SK-N-SH treated with all-trans-retinoic acid at 6 μM for 48 hours (cell line): Measurements from ENCODE around the gene S100A16.
"Not testable (repeated sequence)": the region's sequence is repeated elsewhere in the genome, so short reads cannot be mapped to it uniquely, and the experiment has no call there.

Source experiments
- ATAC-seq: fragments of 200-7000 bp; cut with Tn5 transposase; 3 replicates; pipeline ENCODE4 v1.9.1; 2020; ENCODE audit warnings: mild to moderate bottlenecking, moderate library complexity
- BACH2 ChIP-seq: fragments of 250-450 bp; sonication (Bioruptor Pico); IDR thresholded peaks from 2 replicates; pipeline ENCODE4 v1.9.0; 2021; ENCODE audit warnings: mild to moderate bottlenecking, borderline replicate concordance
- CREB5 ChIP-seq: fragments of 250-450 bp; sonication (Bioruptor Pico); IDR thresholded peaks from 2 replicates; pipeline ENCODE4 v1.5.1; 2020; ENCODE audit warnings: low read depth, mild to moderate bottlenecking, moderate library complexity
- CSDC2 ChIP-seq: fragments of 250-450 bp; sonication (Bioruptor Pico); IDR thresholded peaks from 2 replicates; pipeline ENCODE4 v1.5.0; 2020; ENCODE audit warnings: mild to moderate bottlenecking, moderate library complexity
- ESRRG ChIP-seq: fragments of 250-450 bp; sonication (Bioruptor Pico); IDR thresholded peaks from 2 replicates; pipeline ENCODE4 v1.6.1; 2021; ENCODE audit warnings: mild to moderate bottlenecking
- GLIS3 ChIP-seq: fragments of 250-450 bp; sonication (Bioruptor Pico); IDR thresholded peaks from 2 replicates; pipeline ENCODE4 v1.5.0; 2020; ENCODE audit warnings: mild to moderate bottlenecking, moderate library complexity
- ISL1 ChIP-seq: fragments of 250-450 bp; sonication (Bioruptor Pico); IDR thresholded peaks from 2 replicates; pipeline ENCODE4 v2.1.2; 2022; ENCODE audit warnings: mild to moderate bottlenecking, moderate library complexity
- PPARA ChIP-seq: fragments of 250-450 bp; sonication (Bioruptor Pico); IDR thresholded peaks from 2 replicates; pipeline ENCODE4 v1.5.0; 2020; ENCODE audit warnings: mild to moderate bottlenecking, borderline replicate concordance
- RARB ChIP-seq: fragments of 250-450 bp; sonication (Bioruptor Pico); IDR thresholded peaks from 2 replicates; pipeline ENCODE4 v1.8.0; 2021; ENCODE audit warnings: mild to moderate bottlenecking, moderate library complexity
- SNAI2 ChIP-seq: fragments of 250-450 bp; sonication (Bioruptor Pico); IDR thresholded peaks from 2 replicates; pipeline ENCODE4 v1.5.0; 2020; ENCODE audit warnings: mild to moderate bottlenecking, moderate library complexity
- ZFP3 ChIP-seq: fragments of 250-450 bp; sonication (Bioruptor Pico); IDR thresholded peaks from 2 replicates; pipeline ENCODE4 v1.5.0; 2020; ENCODE audit warnings: mild to moderate bottlenecking, moderate library complexity
- ZFP30 ChIP-seq: fragments of 450-650 bp; formaldehyde crosslinking; IDR thresholded peaks from 2 replicates; pipeline ENCODE4 v1.5.0; 2022; ENCODE audit warnings: mild to moderate bottlenecking, moderate library complexity
- ZNF565 ChIP-seq: fragments of 450-650 bp; formaldehyde crosslinking; conservative IDR thresholded peaks from 2 replicates; pipeline ENCODE4 v1.5.0; 2020; ENCODE audit warnings: low read depth, mild to moderate bottlenecking, moderate library complexity
- TF ChIP-seq, protein P1 (sequence below): fragments of 250-450 bp; sonication (Bioruptor Pico); IDR thresholded peaks from 2 replicates; pipeline ENCODE4 v1.5.1; 2021; ENCODE audit warnings: mild to moderate bottlenecking, moderate library complexity
- TF ChIP-seq, protein P2 (sequence below): fragments of 250-450 bp; sonication (Bioruptor Pico); IDR thresholded peaks from 2 replicates; pipeline ENCODE4 v1.8.0; 2020; ENCODE audit warnings: mild to moderate bottlenecking, moderate library complexity, borderline replicate concordance
- TF ChIP-seq, protein P3 (sequence below): fragments of 250-450 bp; sonication (Bioruptor Pico); IDR thresholded peaks from 2 replicates; pipeline ENCODE4 v1.8.0; 2021; ENCODE audit warnings: low read depth, mild to moderate bottlenecking, moderate library complexity, borderline replicate concordance

S100A16 gene

GRCh38 chr1:153578936-153579335 is 34.0 kb downstream of the S100A16 start:
- peak; percentile 53 for ATAC-seq
- TF ChIP-seq CREB5 (CRISPR knock-in tag) (no peak), SNAI2 (no peak), RARB (CRISPR knock-in tag) (no peak), CSDC2 (CRISPR knock-in tag) (no peak)
- TF ChIP-seq, protein P1, sequence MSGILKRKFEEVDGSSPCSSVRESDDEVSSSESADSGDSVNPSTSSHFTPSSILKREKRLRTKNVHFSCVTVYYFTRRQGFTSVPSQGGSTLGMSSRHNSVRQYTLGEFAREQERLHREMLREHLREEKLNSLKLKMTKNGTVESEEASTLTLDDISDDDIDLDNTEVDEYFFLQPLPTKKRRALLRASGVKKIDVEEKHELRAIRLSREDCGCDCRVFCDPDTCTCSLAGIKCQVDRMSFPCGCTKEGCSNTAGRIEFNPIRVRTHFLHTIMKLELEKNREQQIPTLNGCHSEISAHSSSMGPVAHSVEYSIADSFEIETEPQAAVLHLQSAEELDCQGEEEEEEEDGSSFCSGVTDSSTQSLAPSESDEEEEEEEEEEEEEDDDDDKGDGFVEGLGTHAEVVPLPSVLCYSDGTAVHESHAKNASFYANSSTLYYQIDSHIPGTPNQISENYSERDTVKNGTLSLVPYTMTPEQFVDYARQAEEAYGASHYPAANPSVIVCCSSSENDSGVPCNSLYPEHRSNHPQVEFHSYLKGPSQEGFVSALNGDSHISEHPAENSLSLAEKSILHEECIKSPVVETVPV (CRISPR knock-in tag), result no peak

DNA sequence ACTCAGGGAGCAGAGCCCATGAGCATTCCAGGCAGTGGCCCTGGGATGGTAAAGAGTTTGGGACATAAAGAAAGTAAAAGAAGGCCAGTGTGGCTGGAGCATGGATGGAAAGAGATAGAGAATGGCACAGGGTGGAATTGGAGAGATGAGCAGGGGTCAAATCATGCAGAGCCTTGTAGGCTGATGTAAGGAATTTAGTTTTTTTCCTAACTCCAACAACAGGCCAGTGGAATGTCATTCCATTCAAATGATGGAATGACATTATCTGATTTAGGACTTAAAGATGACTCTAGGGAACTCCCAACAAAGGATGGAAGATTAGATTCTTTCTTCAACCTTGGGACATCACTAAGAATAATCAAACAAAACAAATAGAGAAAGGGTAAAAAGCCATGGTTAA is 34.4 kb downstream of the S100A16 start:
- no peak for TF ChIP-seq RARB (CRISPR knock-in tag)
- TF ChIP-seq ZNF565 (CRISPR knock-in tag), result no peak
- TF ChIP-seq, protein P1 (CRISPR knock-in tag), result no peak
- no peak for TF ChIP-seq PPARA (CRISPR knock-in tag)
- ATAC-seq, result peak; percentile 93

DNA sequence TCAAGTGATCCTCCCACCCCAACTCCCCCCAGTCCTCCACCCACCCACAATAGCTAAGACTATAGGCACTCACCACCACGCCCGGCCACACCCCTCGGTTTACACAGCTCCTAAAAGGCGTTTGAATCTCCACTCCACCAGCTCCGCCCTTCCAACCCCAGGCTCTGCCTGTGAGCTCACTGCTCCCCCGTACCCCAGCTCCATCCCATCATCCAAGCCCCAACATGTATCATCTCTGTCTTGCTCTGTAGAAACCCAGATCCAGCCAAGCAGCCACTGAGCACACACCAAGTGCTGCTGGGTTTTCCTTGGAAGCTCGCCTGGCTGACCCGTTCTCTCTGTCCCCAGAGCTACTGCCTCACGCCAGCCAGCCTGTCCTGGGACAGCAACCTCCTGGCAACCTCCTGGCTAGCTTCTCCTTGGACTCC is 35.3 kb downstream of the S100A16 start:
- no peak for ATAC-seq

GRCh38 chr1:153577138-153577537 is 35.8 kb downstream of the S100A16 start:
- TF ChIP-seq ISL1 (CRISPR knock-in tag) (no peak), PPARA (CRISPR knock-in tag) (no peak), ZFP3 (CRISPR knock-in tag) (no peak), CREB5 (CRISPR knock-in tag) (no peak), BACH2 (no peak), SNAI2 (no peak), ZFP30 (no peak), GLIS3 (CRISPR knock-in tag) (no peak)
- TF ChIP-seq, protein P1 (CRISPR knock-in tag), result no peak
- TF ChIP-seq, protein P2, sequence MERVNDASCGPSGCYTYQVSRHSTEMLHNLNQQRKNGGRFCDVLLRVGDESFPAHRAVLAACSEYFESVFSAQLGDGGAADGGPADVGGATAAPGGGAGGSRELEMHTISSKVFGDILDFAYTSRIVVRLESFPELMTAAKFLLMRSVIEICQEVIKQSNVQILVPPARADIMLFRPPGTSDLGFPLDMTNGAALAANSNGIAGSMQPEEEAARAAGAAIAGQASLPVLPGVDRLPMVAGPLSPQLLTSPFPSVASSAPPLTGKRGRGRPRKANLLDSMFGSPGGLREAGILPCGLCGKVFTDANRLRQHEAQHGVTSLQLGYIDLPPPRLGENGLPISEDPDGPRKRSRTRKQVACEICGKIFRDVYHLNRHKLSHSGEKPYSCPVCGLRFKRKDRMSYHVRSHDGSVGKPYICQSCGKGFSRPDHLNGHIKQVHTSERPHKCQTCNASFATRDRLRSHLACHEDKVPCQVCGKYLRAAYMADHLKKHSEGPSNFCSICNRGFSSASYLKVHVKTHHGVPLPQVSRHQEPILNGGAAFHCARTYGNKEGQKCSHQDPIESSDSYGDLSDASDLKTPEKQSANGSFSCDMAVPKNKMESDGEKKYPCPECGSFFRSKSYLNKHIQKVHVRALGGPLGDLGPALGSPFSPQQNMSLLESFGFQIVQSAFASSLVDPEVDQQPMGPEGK, result no peak
- no peak for ATAC-seq

More for the DNA sequence above, 35.3 kb downstream of the S100A16 start:
- TF ChIP-seq, protein P1 (CRISPR knock-in tag), result no peak
- TF ChIP-seq, protein P3, sequence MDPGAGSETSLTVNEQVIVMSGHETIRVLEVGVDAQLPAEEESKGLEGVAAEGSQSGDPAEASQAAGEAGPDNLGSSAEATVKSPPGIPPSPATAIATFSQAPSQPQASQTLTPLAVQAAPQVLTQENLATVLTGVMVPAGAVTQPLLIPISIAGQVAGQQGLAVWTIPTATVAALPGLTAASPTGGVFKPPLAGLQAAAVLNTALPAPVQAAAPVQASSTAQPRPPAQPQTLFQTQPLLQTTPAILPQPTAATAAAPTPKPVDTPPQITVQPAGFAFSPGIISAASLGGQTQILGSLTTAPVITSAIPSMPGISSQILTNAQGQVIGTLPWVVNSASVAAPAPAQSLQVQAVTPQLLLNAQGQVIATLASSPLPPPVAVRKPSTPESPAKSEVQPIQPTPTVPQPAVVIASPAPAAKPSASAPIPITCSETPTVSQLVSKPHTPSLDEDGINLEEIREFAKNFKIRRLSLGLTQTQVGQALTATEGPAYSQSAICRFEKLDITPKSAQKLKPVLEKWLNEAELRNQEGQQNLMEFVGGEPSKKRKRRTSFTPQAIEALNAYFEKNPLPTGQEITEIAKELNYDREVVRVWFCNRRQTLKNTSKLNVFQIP (CRISPR knock-in tag), result no peak
- no peak for TF ChIP-seq ZFP3 (CRISPR knock-in tag)
- TF ChIP-seq ZNF565 (CRISPR knock-in tag), result no peak
- no peak for TF ChIP-seq RARB (CRISPR knock-in tag)
- TF ChIP-seq PPARA (CRISPR knock-in tag), result no peak
- TF ChIP-seq ESRRG, result no peak

GRCh38 chr1:153575497-153575896 is 37.4 kb downstream of the S100A16 start:
- ATAC-seq, result not testable (repeated sequence)

DNA sequence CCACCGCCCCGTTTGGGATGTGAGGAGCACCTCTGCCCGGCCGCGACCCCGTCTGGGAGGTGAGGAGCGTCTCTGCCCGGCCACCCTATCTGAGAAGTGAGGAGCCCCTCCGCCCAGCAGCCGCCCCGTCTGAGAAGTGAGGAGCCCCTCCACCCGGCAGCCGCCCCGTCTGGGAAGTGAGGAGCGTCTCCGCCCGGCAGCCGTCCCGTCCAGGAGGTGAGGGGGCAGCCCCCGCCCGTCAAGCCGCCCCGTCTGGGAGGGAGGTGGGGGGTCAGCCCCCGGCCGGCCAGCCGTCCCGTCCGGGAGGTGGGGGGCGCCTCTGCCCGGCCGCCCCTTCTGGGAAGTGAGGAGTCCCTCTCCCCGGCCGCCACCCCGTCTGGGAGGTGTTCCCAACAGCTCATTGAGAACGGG is 37.9 kb downstream of the S100A16 start:
- not testable (repeated sequence) for ATAC-seq
